ENCODE measurements around the gene SLC25A48.

GRCh38 chr5:135834639-135835529, at the start of gene SLC25A48:
- no peak for TF ChIP-seq TAF1 (IDR thresholded peaks at IDR 0.05; ENCODE audit: low read depth, low read length)
- no peak for TF ChIP-seq PAX5 (IDR thresholded peaks at IDR 0.05; ENCODE audit: insufficient read depth, low read length, severe bottlenecking)
- TF ChIP-seq POLR2A (IDR thresholded peaks at IDR 0.05; ENCODE audit: low read depth, low read length), result no peak
- no peak for TF ChIP-seq POLR2AphosphoS5 (IDR thresholded peaks at IDR 0.05; ENCODE audit: low read depth, low read length)
- no peak for TF ChIP-seq SPI1 (IDR thresholded peaks at IDR 0.05; ENCODE audit: low read depth, low read length)
- TF ChIP-seq POU2F2 (IDR thresholded peaks at IDR 0.05; ENCODE audit: low read depth, low read length), result no peak

All from GM12891 (cell line).